ENCODE measurements around the gene MVP.

DNA sequence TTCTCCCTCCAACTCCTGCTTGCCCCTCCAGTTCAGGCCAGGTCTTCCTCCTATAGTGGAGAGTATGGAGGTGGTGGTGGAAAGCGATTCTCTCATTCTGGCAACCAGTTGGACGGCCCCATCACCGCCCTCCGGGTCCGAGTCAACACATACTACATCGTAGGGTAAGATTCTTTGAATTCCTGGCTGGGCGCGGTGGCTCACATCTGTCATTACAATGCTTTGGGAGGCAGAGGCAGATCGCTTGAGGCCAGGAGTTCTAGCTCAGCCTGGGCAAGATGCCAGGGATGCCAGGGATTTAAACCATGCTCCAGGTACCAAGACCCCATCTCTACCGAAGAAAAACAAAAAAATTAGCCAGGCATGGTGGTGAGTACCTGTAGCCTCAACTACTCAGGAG is 40.8 kb upstream of the MVP start:
- TF ChIP-seq, protein P1, sequence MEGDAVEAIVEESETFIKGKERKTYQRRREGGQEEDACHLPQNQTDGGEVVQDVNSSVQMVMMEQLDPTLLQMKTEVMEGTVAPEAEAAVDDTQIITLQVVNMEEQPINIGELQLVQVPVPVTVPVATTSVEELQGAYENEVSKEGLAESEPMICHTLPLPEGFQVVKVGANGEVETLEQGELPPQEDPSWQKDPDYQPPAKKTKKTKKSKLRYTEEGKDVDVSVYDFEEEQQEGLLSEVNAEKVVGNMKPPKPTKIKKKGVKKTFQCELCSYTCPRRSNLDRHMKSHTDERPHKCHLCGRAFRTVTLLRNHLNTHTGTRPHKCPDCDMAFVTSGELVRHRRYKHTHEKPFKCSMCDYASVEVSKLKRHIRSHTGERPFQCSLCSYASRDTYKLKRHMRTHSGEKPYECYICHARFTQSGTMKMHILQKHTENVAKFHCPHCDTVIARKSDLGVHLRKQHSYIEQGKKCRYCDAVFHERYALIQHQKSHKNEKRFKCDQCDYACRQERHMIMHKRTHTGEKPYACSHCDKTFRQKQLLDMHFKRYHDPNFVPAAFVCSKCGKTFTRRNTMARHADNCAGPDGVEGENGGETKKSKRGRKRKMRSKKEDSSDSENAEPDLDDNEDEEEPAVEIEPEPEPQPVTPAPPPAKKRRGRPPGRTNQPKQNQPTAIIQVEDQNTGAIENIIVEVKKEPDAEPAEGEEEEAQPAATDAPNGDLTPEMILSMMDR (IDR thresholded peaks at IDR 0.05), result no peak
- no peak for TF ChIP-seq POLR2A (IDR thresholded peaks at IDR 0.05)
